ENCODE data around the gene RBMS3.
"Not testable (repeated sequence)": the region's sequence is repeated elsewhere in the genome, so short reads cannot be mapped to it uniquely, and the experiment has no call there.

RBMS3 gene

GRCh38 chr3:29515451-29515850 is 234.6 kb downstream of the RBMS3 start:
- in situ Hi-C loops (cut with MboI; ENCODE audit: low sequenced_read_pairs) = no loop called here

DNA sequence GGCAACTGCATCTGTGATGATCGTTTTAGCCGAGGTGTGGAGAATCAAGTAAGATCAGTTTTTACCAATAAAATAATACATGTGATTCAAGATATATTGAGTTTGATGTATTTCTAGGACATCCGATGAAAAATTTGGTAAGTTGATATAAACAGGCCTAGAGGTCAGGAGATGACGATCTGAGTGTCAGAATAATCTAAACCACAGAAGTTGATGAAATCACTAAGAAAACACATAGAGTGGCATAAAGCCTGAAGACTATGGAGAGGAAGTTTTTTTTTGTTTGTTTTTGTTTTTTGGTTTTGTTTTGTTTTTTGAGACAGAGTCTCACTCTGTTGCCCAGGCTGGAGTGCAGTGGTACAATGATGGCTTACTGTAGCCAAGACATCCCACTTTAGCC is 235.3 kb downstream of the RBMS3 start:
- in situ Hi-C loops (cut with MboI; ENCODE audit: low sequenced_read_pairs) = no loop called here

DNA sequence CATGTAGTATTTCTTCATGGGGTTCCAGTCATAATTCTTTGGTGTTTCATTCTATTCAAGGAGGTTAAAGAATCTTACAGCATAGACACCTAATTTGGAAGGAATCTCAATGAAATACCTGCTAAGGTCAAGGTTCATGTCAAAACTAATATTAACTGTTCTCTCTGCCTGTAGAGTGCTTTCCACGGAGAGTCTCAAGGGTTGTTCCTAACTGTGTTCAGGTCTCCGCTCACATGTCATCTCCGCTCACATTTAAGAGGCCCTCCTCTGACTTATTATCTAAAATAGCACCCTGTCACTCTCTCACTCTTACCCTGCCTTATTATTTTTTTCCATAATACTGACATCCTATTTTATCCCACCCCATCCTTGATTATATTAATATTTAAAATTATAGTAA is 239.9 kb downstream of the RBMS3 start:
- in situ Hi-C loops (cut with MboI; ENCODE audit: low sequenced_read_pairs) = no loop called here

- in situ Hi-C loops (cut with MboI; ENCODE audit: low sequenced_read_pairs) = no loop called here
Measured at GRCh38 chr3:29521293-29521692, 240.4 kb downstream of the RBMS3 start.

DNA sequence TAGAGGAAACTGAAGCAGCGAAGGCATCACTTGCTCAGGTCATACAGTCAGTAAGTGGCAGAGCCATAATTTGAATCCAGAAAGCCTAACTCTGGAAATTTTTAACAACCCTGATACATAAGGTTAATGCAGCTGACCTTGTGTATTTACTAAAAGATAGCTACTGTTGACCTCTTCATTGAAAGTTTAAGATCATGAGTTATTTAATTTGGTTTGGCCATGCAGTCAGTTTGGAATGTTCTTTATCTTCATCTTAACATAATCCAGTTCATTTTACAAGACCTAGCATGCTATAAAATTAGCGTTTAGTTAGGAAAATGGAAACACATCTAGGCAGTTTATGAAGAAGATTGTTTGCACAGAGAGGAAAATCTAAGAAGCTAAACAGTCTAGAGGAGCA is 240.9 kb downstream of the RBMS3 start:
- in situ Hi-C loops (cut with MboI; ENCODE audit: low sequenced_read_pairs) = no loop called here

DNA sequence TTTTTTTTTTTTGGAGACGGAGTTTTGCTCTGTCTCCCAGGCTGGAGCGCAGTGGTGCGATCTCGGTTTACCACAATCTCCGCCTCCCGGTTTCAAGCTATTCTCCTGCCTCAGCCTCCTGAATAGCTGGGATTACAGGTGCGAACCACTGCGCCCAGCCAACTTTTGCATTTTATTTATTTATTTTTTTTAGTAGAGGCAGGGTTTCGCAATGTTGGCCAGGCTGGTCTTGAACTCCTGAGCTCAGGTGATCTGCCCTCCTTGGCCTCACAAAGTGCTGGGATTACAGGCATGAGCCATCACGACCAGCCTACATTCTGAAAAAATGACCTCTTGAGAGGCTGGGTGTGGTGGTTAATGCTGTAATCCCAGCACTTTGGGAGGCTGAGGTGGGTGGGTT is 243.6 kb downstream of the RBMS3 start:
- in situ Hi-C loops (cut with MboI; ENCODE audit: low sequenced_read_pairs) = not testable (repeated sequence)

- in situ Hi-C loops (cut with MboI; ENCODE audit: low sequenced_read_pairs) = no loop called here
Measured at GRCh38 chr3:29525254-29525881, 244.5 kb downstream of the RBMS3 start.

DNA sequence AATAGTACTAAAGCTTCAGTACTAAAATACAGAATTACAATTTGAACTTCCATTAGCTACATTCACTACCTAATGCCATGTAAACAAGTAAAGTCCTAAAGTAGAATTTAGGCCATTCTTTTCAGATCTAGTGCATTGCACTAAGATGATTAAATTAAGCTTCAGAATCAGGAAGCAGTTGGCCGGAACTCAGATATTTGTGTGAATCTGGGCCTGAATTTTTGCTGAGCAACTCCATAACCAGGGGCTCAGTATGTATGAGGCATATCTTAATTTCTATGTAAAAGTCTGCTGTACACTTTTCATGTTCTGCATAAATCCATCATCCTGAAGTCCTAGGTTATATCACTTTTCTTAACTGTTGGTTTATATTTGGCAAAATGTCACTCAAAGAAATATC is 246.4 kb downstream of the RBMS3 start:
- in situ Hi-C loops (cut with MboI; ENCODE audit: low sequenced_read_pairs) = no loop called here

DNA sequence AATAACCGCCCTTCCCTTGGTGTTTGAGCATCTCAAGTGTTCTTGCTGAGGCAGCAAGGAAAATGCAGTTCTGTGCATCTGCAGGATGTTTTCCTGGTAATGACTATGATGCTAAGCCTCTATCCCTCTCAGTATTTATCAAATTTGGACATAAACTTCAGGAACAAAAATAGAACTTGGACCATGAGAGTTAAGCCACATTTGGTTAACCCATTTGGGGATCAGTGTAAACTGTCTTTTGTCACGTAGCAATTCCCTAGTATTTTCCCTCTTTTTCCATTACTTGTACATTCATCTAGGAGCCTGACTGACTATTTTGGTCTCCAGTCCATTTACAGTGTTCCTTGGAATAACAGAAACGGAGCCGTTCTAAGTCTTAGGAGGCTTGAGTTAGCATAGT is 250.8 kb downstream of the RBMS3 start:
- in situ Hi-C loops (cut with MboI; ENCODE audit: low sequenced_read_pairs) = no loop called here

DNA sequence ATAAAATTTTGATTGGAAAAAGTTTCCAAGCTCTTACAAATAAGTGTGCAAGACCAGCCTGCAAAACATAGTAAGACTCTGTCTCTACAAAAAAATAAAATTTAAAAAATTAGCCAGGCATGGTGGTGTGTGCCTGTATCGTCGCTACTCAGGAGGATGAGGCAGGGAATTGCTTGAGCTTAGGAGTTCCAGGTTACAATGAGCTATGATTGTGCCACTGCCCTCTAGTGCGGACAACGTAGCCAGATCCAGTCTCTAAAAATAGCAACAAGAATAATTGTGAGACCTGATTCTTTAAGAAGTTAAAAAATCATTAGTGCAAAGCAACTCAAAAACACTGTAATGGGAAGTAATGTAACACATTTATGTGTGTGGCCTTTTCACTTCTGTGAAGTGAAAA is 251.6 kb downstream of the RBMS3 start:
- in situ Hi-C loops (cut with MboI; ENCODE audit: low sequenced_read_pairs) = no loop called here

GRCh38 chr3:29534006-29534405 is 253.1 kb downstream of the RBMS3 start:
- in situ Hi-C loops (cut with MboI; ENCODE audit: low sequenced_read_pairs) = no loop called here

DNA sequence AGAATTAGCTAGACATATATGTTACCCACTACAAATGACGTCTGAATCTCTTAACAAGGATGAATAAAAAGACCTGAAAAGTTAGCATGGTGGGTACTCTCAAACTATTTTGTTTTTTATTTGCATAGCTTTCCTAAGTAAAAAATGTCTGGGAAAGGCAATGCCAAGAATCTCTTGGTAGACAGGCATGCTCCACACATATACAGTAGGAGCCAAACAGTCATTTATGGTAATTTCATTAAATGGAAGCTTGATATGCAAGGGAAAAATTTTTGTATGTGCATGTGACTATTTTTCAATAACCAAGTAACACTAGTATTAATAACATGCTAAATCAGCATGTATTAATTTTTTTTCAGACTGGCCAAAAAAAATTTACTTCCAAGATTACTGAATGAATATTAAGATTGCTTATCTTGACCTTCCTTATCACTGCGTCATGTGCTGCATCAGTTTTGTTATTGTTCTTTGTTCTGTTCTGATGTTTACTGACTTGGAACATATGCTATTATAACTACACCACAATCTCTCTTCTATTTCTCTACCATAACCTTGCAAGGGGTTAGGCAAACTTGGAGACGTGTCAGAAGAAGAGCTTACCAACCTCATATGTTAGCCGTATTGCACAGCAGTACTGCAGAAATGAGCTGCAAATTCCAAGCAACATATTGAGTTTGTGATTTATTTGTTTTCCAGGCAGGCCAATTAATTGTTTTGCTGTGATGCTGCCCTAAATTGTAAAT is 255.3 kb downstream of the RBMS3 start:
- in situ Hi-C loops (cut with MboI; ENCODE audit: low sequenced_read_pairs) = no loop called here

- in situ Hi-C loops (cut with MboI; ENCODE audit: low sequenced_read_pairs) = no loop called here
Measured at GRCh38 chr3:29537889-29538609, 257.2 kb downstream of the RBMS3 start.

DNA sequence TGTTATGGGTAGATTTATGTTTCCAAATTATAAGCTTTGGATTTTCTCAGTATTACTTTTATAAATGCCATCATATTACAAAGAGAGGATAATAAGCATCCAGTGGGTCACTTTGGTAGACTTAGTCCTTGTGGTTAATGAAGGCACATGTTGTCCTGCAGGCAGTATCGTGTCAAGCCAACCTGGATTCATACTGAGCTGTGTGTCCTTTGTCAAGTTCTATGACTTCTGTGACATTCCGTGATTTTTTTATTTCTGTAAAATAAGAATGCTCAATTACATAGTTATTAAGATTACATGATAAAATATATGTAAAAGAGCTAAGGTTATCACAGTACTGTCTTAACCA is 257.7 kb downstream of the RBMS3 start:
- in situ Hi-C loops (cut with MboI; ENCODE audit: low sequenced_read_pairs) = no loop called here

GRCh38 chr3:29540544-29540943 is 259.7 kb downstream of the RBMS3 start:
- in situ Hi-C loops (cut with MboI; ENCODE audit: low sequenced_read_pairs) = no loop called here

DNA sequence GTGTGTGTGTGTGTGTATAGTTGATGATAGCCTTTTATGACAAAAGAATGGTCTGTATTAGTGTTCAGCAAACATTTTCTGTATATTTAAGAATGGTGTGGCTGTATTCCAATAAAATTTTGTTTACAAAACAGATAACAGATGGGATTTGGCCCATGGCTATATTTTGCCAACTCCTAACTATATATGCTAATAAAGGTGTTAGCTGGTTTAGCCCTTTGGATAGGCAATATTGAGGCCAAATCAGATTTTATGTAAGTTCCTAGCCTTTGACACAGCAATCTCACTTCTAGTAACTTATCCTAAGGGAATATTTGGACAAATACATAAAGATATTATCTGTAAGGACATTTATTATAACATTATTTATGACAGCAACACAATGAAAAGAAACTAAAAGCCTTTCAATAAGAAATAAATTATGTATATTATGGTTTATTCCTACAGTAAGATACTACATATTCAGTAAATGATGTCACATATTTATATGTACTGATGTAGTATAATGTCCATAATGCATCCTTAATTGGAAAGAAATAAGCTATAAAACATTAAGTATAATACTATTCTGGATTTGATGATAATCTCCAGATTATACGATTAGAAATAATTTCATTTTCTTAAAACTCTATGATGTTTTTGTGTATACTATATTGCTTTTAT is 264.0 kb downstream of the RBMS3 start:
- in situ Hi-C loops (cut with MboI; ENCODE audit: low sequenced_read_pairs) = no loop called here

GRCh38 chr3:29545615-29546014 is 264.7 kb downstream of the RBMS3 start:
- in situ Hi-C loops (cut with MboI; ENCODE audit: low sequenced_read_pairs) = no loop called here

DNA sequence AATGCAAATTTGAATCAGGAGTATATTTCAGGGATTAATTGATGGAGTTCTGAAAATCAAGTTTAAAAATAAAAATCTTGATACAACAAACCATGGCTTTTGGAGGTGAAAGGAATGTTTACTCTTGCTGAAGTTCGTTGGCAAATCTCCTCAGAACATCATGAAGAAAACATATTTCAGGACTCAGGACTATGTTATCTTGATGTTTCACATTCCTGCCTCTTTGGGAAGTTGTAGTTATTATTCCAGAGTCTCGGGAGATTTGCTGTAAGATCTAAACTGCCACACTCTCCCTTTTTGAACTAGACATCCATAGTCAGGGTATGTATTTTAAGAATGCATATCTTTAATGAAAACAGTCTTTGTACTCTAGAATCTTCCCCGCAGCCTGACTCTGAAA is 271.2 kb downstream of the RBMS3 start:
- in situ Hi-C loops (cut with MboI; ENCODE audit: low sequenced_read_pairs) = no loop called here

- in situ Hi-C loops (cut with MboI; ENCODE audit: low sequenced_read_pairs) = no loop called here
Measured at GRCh38 chr3:29554566-29554965, 273.7 kb downstream of the RBMS3 start.

GRCh38 chr3:29555590-29555989 is 274.7 kb downstream of the RBMS3 start:
- in situ Hi-C loops (cut with MboI; ENCODE audit: low sequenced_read_pairs) = no loop called here

DNA sequence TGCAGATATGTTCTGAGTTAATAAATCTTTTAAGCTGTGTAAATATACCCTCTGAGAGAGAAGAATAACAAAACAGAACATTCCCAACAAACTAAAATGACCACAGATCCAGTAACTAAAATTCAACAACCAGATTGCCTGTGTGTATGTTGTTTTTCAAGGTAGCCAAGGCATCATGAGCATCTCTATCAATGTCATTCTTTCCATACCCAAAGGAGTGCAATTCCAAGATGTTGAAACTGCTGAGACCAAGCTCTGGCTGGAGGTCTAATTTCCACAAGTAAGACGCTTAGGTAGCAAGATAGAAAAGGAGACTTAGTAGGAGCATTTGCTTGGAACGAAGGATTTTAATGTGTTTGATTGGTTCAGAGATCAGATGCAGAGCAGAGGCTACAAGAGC is 276.3 kb downstream of the RBMS3 start:
- in situ Hi-C loops (cut with MboI; ENCODE audit: low sequenced_read_pairs) = no loop called here

DNA sequence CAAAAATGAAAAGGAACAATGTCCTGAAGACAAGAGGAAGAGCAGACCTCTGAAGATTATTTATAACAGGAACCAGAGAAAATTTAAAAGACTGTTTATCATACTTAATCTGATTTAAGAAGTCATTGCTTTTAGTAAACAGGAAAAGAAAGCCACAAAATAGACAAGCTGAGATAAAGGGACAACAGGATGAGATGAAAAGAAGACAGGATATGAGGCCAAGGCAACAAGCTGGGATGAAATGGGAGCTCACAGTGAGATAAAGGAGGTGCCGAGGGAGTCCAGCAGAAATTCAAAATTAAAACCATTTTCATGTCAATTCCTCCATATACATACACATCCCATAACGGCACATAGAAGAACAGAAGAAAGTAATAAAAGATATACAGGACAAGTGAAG is 277.0 kb downstream of the RBMS3 start:
- in situ Hi-C loops (cut with MboI; ENCODE audit: low sequenced_read_pairs) = no loop called here

Data from HL-60/S4 treated with retinoic acid at 250 ng/mL for 4 days and 3 days (cell line).